Measurements from ENCODE around the gene BBOX1.
"Not testable (repeated sequence)": the region's sequence is repeated elsewhere in the genome, so short reads cannot be mapped to it uniquely, and the experiment has no call there.

Gene BBOX1

GRCh38 chr11:27083782-27084181 lies 43.2 kb downstream of the BBOX1 start:
- DNase-seq (ENCODE audit: low read depth in 3 of 3): no peak

- DNase-seq (ENCODE audit: low read depth in 3 of 3): no peak
Observed at GRCh38 chr11:27084518-27084917, 43.9 kb downstream of the BBOX1 start.

DNA sequence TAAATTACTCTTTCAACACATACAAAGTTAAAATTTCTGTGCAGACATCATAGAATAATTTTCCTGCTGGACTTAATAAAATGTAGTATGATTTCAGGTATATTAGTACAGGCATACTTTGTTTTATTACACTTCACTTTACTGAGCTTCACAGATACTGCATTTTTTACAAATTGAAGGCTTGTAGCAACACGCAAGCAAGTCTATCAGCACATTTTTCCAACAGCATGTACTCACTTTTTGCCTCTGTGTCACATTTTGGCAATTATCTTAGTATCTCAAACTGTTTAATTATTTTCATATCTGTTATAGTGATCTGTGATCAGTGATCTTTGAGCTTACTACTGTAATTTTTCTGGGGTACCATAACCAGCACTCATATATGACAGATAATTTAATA lies 44.5 kb downstream of the BBOX1 start:
- no peak for DNase-seq (ENCODE audit: low read depth in 3 of 3)

DNA sequence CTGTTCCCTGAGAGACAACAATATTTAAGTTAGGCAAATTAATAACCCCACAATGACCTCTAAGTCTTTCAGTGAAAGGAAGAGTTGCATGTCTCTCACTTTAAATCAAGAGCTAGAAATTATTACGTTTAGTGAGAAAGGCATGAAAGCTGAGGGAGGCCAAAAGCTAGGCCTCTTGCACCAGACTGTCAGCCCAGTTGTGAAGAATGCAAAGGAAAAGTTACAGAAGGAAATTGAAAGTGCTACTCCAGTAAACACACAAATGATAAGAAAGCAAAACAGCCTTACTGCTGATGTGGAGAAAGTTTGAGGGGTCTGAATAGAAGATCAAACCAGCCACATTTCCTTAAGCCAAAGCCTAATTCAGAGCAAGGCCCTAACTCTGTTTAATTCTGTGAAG lies 45.0 kb downstream of the BBOX1 start:
- DNase-seq (ENCODE audit: low read depth in 3 of 3): no peak

GRCh38 chr11:27087432-27087831 lies 46.8 kb downstream of the BBOX1 start:
- DNase-seq (ENCODE audit: low read depth in 3 of 3): no peak

- no peak for DNase-seq (ENCODE audit: low read depth in 3 of 3)
Observed at GRCh38 chr11:27088353-27088752, 47.7 kb downstream of the BBOX1 start.

DNA sequence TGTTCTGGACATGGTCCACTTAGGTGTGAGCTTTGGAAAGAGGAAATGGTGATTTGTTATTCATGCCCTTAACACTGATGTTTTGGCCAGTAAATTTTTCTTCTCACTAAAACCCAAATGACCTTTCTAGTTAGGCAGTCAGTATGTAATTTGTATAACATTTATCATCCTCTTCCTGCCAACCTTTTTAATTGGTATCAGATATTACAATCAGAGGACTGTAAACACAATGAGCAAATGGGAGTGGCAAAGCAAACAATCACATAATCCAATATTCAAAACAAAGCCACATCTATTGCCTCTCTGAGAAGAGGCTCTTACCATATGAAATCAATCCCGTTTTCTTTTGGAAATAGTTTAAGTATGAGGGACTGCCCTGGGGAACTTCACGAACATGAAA lies 49.1 kb downstream of the BBOX1 start:
- no peak for DNase-seq (ENCODE audit: low read depth in 3 of 3)

DNA sequence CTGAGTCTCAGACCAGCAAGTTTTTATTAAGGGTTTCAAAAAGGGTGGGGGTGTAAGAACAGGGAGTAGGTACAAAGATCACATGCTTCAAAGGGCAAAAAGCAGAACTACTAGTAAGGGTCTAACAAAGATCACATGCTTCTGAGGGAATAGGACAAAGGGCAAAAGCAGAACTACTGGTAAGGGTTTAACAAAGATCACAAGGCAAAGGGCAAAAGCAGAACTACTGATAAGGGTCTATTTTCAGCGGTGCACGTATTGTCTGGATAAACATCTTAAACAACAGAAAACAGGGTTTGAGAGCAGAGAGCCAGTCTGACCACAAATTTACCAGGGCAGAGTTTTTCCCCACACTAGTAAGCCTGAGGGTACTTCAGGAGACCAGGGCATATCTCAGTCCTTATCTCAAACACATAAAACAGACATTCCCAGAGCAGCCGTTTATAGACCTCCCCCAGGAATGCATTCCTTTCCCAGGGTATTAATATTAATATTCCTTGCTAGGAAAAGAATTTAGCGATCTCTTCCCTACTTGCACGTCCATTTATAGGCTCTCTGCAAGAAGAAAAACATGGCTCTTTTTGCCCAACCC lies 49.8 kb downstream of the BBOX1 start:
- not testable (repeated sequence) for DNase-seq (ENCODE audit: low read depth in 3 of 3)

DNA sequence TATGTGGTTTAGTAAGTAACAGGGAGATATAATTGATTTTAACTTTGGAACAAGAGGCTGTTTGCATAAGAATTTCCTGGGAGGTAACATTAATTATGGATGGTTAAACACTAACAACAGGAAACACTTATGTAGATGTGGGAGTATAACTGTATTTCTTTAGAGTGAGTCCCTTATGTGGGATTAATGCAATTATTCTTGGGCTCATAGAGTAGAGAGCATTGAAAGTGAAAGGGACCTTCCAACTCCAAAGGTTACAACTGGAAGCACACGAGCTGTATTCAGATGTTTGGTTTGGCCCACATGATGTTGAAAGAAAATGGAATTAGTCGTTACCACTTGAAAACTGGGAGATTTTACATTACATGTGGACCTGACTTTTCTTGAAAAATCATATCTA lies 53.5 kb downstream of the BBOX1 start:
- DNase-seq (ENCODE audit: low read depth in 3 of 3): no peak

DNA sequence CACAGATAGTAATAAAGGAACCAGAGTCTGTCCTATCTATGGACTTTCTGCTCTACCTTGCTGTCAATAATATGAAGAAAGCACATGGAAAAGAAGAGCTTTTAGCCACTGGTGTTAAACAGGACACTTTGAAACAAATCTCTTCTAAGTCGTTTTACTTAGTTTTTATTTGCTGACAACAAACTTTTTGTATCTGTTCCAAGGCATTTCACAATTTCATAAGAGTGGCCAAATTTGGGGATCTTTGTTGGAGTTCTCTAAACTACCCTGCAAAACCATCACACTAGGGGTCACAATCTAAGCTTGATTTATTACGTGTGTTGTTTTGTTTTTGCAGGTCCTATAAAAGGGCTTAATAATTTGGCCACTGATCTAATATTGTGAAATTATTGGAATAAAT lies 54.4 kb downstream of the BBOX1 start:
- DNase-seq (ENCODE audit: low read depth in 3 of 3): no peak

- DNase-seq (ENCODE audit: low read depth in 3 of 3): no peak
Observed at GRCh38 chr11:27095887-27096286, 55.3 kb downstream of the BBOX1 start.

GRCh38 chr11:27097551-27097950 lies 56.9 kb downstream of the BBOX1 start:
- DNase-seq (ENCODE audit: low read depth in 3 of 3): no peak

DNA sequence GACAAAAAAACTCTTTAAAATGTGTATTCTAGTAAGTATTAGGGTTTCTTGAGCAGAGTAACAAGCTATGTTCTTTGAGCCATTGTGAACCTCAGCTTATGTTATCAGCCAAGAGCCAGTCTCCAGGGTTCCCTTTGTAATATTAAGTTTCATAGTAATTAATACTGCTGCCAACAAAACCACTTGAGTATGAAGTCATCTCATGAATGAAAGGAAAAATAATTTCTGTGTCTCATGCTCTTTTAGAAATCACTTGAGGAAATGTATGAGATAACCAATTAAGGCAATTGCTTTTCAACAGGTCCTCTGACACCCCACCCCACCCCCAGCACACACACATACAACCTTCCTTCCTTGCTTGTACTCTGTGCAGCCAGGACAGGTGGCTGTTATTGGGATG lies 59.9 kb downstream of the BBOX1 start:
- no peak for DNase-seq (ENCODE audit: low read depth in 3 of 3)

GRCh38 chr11:27107548-27107947 lies 66.9 kb downstream of the BBOX1 start:
- DNase-seq (ENCODE audit: low read depth in 3 of 3): no peak

- no peak for DNase-seq (ENCODE audit: low read depth in 3 of 3)
Observed at GRCh38 chr11:27108809-27109208, 68.2 kb downstream of the BBOX1 start.

GRCh38 chr11:27111896-27112295 lies 71.3 kb downstream of the BBOX1 start:
- DNase-seq (ENCODE audit: low read depth in 3 of 3): no peak

DNA sequence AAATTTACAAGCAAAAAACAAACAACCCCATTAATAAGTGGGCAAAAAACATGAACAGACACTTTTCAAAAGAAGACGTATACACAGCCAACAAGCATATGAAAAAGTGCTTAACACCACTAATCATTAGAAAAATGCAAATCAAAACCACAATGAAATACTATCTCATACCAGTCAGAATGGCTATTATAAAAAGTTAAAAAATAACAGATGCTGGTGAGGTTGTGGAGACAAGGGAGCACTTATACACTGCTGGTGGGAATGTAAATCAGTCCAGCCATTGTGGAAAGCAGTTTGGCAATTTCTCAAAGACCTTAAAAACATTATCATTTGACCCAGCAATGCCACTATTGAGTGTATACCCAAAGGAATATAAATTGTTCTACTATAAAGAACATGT lies 72.3 kb downstream of the BBOX1 start:
- no peak for DNase-seq (ENCODE audit: low read depth in 3 of 3)

DNA sequence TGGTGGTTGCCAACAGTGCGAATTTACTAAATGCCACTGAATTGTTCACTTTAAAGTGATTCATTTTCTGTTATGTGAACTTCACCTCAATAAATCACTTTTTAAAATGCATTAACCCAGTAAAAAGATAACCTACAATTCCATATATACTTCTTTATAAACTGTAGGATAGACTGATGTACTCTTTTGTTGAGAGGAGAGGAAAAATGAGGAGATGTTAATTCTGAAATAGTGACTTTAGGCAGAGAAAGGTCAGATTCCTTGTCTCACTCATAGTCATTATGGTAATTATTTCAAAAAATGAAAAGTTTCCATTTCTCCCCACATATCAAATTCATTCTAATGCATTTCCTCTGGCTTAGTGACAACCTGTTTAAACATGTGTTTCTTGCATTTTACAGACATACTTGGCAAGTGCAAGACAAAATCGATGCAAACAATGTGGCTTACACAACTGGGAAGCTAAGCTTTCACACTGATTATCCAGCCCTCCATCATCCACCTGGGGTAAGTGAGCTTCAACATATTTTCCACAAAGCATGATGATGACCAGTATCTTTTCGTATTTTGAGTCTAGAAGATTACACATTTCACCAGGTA lies 74.5 kb downstream of the BBOX1 start:
- no peak for DNase-seq (ENCODE audit: low read depth in 3 of 3)

DNA sequence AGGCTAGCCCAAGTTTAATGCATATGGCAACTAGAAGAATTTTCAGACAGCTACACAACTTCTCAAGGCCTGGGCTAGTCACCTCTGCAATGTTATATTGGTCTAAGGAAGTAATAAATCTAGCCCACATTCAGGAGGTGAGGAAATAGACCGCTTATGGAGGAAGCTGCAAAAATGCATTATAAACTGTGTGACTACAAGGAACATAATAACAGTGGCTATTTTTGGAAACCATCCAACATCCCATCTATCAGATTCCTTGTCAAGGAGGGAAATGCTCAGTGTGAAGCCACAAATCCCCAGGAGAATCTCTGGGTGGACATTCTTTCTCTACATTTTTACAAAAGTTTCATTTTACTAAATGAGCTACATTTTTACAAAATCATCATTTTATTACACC lies 76.1 kb downstream of the BBOX1 start:
- DNase-seq (ENCODE audit: low read depth in 3 of 3): no peak

DNA sequence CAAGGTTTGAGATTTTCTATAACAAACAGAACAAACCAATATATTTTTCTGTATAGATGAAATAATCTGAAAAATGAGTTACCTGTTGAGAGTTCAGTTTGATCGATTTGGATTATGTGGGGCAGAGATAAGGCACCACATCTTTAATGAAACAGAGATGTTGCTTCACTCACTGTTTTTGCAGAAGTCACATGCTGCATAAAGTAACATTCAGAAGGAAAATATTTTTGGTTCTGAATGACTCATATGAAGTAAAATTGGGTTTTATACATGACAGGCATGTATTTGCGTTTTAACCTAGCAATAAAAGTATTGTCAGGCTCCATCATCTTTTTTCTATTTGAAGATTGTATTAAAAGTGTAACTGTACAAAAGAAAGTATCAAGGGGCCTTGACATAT lies 77.8 kb downstream of the BBOX1 start:
- no peak for DNase-seq (ENCODE audit: low read depth in 3 of 3)

- no peak for DNase-seq (ENCODE audit: low read depth in 3 of 3)
Observed at GRCh38 chr11:27118949-27119348, 78.3 kb downstream of the BBOX1 start.

GRCh38 chr11:27119396-27119795 lies 78.8 kb downstream of the BBOX1 start:
- DNase-seq (ENCODE audit: low read depth in 3 of 3): no peak

DNA sequence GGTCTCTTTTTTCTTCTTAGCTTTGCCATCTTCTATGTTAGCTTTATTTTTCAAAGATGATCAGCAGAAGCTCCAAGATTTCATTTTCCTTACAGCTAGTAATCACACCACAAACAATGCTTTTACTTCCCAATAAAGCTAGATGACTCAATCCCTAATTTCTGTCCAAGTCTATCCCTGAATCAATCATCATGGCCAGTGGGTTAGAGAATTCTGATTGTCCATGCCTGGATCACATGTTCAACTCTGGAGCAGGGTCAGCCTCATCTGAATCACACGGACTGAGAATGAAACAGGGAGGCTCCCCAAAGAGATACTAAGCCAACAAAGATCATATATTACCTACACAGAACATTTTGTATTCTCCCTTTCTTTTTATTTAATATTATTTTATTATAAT lies 79.6 kb downstream of the BBOX1 start:
- DNase-seq (ENCODE audit: low read depth in 3 of 3): no peak

DNA sequence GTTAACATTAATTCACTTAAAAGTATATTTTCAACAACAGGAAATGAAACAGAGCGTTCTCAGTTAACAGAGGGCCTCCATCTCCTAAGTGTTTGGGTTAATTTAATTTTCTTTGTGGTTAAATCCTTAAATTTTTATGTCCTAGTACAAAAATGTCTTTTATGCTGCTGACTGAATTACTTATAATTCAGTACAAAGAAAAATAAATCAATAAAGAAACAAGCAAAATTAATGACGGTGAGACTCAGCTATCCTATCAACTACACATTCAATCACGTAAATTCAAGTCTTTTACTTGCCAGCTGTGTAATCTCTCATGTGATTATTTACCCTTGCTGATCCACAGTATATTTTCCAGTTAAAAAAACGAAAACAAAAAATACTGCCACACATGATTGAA lies 81.4 kb downstream of the BBOX1 start:
- DNase-seq (ENCODE audit: low read depth in 3 of 3): no peak

Data from stimulated activated CD4-positive, alpha-beta T cell treated with anti-CD3 and anti-CD28 coated beads, TNF-alpha, amount 100 ng/mL, for 24 hours (primary cell).